Right kidney (tissue), 1 donor: ENCODE measurements around the gene GMEB1.
"Not testable (repeated sequence)": the region's sequence is repeated elsewhere in the genome, so short reads cannot be mapped to it uniquely, and the experiment has no call there.

Experiments used
- DNase-seq: peaks from one replicate; pipeline ENCODE4 v3.0.0-alpha.2; 2016

Gene GMEB1

GRCh38 chr1:28750771-28751294, 82.2 kb downstream of the GMEB1 start:
- not testable (repeated sequence) for DNase-seq

GRCh38 chr1:28751315-28752060, 82.9 kb downstream of the GMEB1 start:
- no peak for DNase-seq

GRCh38 chr1:28755701-28756100, 87.1 kb downstream of the GMEB1 start:
- no peak for DNase-seq

DNA sequence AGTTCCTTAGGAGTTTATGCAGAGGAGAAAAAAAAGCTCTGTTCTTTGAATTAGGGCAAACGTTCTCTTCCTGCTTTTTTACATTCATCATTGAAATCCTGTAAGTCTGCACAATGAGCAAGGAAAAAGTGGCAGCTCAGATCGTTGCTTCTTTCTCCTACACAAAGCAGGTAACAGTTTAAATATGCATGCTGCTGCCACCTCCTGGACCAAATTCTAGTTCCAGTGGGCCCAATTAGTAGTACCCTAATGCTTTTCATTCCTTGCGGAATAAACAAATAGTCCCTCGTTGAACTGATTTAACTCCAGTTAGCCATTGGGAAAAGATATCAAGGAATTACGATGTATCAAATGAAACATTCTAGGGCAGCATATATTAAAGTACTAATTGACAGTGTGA, 88.3 kb downstream of the GMEB1 start:
- no peak for DNase-seq

DNA sequence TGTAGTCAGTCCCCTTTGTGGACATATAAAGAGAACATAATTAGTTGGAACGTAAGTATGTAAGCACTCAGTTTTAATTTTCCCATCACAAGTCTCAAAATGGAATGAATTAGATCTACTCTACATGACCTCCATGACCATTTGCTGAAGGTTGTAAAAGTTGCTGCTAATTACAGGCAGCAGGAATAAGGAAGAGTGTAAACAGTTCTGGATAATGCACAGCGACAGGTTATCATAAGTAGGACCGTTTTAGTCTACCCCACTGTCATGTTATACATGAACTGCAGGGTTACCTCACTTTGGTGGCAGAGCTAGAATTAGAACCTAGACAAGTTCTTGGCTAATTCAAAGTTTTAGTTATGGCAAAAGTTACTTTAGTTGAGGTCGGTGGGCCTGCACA, 89.8 kb downstream of the GMEB1 start:
- DNase-seq = no peak

- DNase-seq = no peak
Measured at GRCh38 chr1:28759257-28759656, 90.7 kb downstream of the GMEB1 start.

DNA sequence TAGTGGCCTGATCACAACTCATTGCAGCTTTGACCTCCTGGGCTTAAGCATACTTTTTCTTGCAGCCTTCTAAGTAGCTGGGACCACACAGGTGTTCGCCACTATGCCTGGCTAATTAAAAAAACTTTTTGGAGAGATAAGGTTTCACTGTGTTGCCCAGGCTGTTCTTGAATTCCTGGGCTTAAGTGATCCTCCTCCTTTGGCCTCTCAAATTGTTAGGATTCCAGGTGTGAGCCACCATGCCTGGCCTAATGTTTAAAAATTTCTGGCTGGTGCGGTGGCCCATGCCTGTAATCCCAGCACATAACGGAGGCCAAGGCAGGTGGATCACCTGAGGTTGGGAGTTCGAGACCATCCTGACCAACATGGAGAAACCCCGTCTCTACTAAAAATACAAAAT, 92.6 kb downstream of the GMEB1 start:
- DNase-seq = no peak

- no peak for DNase-seq
Measured at GRCh38 chr1:28766532-28767183, 98.1 kb downstream of the GMEB1 start.
